Peyer's patch (tissue), 4 donors: ENCODE data around the gene MMP24.

Experiments used
- POLR2A ChIP-seq, 2 donors: fragments of 450-650 bp; IDR thresholded peaks; one replicate each; pipeline ENCODE4 v1.5.1; 2017; ENCODE audit warnings: antibody characterized with exemption in 2 of 2, mild to moderate bottlenecking in 2 of 2, moderate library complexity in 2 of 2
- TF ChIP-seq, protein P1 (sequence below), 6 experiments: fragments of 450-650 bp in 4 of 6; fragments of 200-600 bp in 2 of 6; sonication (generic) in 1 of 6; IDR thresholded peaks; one replicate each; pipeline ENCODE4 v1.5.1; 2017 to 2019; ENCODE audit warnings: antibody characterized with exemption in 6 of 6, mild to moderate bottlenecking in 3 of 6, moderate library complexity in 1 of 6

DNA sequence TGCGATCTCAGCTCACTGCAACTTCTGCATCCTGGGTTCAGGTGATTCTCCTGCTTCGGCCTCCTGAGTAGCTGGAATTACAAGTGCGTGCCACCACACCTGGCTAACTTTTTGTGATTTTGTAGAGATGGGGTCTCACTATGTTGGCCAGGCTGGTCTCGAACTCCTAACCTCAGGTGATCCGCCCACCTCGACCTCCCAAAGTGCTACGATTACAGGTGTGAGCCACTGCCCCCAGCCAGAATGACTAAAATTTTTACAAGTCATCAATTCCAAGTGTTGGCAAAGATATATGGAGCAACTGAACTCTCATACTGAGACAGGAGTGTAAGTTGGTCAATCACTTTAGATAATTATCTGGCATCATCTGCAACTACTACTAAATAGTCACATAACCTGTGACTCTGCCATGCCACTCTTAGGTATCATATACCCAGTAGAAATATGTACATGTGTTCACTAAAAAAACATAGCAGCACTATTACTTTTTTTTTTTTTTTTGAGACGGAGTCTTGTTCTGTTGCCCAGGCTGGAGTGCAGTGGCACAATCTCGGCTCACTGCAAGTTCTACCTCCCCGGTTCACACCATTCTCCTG lies 55.1 kb downstream of the MMP24 start:
- TF ChIP-seq, protein P1, sequence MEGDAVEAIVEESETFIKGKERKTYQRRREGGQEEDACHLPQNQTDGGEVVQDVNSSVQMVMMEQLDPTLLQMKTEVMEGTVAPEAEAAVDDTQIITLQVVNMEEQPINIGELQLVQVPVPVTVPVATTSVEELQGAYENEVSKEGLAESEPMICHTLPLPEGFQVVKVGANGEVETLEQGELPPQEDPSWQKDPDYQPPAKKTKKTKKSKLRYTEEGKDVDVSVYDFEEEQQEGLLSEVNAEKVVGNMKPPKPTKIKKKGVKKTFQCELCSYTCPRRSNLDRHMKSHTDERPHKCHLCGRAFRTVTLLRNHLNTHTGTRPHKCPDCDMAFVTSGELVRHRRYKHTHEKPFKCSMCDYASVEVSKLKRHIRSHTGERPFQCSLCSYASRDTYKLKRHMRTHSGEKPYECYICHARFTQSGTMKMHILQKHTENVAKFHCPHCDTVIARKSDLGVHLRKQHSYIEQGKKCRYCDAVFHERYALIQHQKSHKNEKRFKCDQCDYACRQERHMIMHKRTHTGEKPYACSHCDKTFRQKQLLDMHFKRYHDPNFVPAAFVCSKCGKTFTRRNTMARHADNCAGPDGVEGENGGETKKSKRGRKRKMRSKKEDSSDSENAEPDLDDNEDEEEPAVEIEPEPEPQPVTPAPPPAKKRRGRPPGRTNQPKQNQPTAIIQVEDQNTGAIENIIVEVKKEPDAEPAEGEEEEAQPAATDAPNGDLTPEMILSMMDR (IDR thresholded peaks at IDR 0.05) = no peak
- TF ChIP-seq POLR2A (IDR thresholded peaks at IDR 0.05) = no peak
